HG03025 (cell line): Measurements from ENCODE around the gene IL17RC.

ENCODE experiments used
- ATAC-seq: cut with Tn5 transposase; IDR thresholded peaks from one replicate; pipeline ENCODE4 v1.9.1; 2021; ENCODE audit warnings: mild to moderate bottlenecking, moderate library complexity; ENCODE audit not compliant: unreplicated experiment, low FRiP score

Gene IL17RC

DNA sequence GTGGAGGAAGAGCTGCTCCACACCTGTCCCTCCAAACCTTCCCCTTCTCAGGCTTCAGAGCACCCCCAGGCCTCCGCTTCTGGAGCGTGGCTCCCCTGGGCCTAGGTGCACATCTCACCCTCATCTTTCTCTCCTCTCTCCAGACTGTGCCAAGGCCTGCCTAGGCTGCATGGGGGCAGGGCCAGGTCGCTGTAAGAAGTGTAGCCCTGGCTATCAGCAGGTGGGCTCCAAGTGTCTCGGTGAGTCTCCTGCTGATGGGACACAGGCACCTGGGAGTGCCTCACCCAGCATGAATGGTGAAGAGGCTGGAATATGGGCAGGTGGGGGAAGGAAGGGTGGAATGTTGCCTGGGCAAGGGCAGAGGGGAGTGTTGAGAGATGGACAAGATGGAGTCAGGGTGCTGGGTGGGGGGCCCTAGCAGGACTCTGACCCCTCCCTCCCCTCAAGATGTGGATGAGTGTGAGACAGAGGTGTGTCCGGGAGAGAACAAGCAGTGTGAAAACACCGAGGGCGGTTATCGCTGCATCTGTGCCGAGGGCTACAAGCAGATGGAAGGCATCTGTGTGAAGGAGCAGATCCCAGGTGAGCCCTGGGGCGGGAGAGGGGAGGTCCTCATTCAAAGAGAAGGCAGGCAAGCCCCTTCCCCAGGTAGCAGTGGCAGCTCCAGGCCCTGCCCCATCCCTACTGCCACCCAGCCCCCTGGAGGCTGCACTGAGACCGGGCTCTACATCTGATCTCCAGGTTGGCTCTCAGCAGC lies 26.2 kb downstream of the IL17RC start:
- no peak for ATAC-seq

DNA sequence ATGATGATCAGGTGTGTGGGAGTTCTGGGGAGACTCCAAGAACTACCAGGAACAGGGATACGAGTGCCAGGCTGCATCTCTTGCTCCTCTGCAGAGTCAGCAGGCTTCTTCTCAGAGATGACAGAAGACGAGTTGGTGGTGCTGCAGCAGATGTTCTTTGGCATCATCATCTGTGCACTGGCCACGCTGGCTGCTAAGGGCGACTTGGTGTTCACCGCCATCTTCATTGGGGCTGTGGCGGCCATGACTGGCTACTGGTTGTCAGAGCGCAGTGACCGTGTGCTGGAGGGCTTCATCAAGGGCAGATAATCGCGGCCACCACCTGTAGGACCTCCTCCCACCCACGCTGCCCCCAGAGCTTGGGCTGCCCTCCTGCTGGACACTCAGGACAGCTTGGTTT lies 27.4 kb downstream of the IL17RC start:
- no peak for ATAC-seq

DNA sequence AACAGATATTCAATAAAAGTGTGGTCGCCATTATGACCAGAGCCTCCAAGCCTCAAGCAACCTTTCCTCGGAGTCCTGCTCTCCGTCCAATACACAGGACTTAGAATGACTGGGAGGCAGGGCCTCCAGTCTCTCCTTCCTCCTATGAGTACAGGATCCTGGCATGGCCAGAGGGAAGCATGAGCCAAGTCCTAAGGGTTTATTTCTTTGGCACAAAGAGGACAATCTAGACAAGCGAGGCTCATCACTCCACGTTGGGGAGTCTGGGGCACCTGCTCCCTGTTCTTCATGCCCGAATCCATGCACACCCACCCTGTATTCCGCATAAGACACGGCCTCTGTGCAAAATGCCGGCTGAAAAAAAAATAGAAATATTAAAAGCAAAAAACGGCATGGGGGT lies 28.5 kb downstream of the IL17RC start:
- no peak for ATAC-seq

DNA sequence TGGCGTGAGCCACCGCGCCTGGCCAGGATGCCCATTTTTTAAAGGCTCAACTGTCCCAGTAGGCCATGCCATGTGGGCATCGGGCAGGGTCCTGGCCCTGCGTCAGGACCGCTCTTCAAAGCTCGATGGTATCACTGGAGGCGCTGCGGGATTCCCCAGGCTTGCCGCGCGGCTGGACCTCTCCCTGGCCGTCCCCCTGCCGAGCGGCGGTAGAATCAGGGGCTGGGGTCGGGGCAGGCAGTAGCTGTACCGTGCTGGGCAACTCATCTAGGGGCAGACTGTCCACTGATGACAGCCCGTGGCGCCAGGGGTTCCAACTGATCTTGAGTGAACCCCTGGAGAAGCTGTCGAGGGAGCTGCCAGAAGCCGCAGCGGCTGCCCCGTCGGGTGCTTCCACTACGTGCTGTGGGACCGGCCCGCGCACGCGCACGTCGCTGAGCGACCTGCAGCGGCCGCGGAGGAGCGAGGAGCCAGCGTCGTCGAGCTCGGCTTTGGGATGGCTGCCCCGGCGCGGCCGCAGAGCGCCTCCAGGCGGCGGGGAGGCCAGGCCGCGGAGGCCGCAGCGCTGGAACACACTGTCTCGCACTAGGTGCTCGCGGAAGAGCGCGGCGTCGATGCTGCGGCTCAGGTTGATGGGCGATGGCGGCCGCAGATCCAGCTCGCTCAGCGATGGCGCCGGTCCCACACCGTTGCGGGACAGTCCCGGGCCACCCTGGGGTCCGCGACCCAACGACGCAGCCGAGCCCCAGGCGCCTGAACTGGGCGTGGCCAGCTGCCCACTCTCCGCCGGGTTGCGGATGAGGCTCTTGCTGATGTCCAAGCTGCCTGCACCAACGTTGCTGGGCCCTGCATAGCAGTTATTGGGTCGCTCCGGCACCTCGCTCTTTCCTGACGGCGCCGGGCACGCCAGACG lies 29.5 kb downstream of the IL17RC start:
- no peak for ATAC-seq

DNA sequence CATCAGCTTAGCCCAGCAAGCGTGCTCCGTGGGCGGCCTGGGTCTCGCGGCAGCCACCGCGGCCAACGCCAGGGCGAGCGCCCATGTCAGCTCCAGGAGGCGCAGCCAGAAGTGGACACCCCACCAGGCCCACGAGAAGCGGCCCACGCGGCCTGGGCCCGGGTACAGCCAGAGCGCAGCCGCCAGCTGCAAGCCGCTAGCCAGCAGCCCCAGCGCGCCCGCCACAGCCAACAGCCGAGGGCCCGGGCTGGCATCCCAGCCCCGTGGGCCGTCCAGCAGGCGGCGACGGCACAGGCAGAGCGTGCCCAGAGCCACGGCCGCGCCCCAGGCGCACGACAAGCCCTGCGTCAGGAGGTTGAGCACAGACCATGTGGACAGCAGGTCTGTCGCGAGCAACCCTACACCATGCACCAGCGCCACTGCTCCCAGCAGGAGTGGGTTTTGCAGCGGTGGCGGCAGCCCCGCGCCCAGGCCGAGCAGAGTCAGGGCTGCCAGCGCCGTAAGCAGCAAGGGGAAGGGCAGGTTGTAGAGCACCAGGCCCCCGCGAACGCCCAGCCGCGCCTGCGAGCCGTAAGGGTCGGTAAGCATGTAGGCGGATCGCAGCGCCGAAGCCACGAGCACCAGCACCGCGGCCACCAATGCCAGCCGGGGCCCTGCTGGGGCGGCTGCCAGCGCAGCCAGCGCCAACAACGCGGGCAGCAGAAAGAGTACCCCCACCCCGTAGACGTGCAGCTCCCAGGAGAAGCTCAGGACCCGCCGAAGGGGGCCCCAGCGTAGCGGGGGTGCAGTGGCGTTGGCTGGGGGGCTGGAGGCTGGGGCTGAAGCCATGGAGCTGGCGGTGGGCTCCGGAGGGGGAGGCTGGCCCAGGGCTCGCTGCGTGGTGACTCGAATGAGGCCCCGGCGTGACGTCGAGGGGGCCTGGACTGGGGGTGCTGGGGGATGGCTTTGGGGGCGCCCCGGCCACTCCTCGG lies 30.4 kb downstream of the IL17RC start:
- ATAC-seq: no peak

DNA sequence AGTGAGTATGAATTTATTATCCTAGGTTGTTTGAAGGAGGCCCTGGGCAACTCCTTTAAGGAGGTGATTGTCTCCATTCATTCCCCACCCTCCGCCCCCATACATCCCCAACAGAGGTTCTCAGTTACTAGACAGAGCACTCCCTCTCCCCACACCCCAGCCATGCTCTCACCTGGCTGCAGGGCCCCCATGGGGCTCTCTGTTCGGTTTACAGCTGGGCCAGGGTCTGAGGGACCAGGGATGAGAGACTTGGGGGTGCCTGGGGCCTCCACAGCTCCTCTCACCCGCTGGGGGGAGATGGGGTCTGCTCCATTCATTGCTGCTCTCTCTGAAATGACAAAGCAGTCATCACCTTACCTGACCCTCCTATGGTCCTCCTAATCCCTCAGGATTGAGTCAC lies 31.7 kb downstream of the IL17RC start:
- ATAC-seq: no peak

DNA sequence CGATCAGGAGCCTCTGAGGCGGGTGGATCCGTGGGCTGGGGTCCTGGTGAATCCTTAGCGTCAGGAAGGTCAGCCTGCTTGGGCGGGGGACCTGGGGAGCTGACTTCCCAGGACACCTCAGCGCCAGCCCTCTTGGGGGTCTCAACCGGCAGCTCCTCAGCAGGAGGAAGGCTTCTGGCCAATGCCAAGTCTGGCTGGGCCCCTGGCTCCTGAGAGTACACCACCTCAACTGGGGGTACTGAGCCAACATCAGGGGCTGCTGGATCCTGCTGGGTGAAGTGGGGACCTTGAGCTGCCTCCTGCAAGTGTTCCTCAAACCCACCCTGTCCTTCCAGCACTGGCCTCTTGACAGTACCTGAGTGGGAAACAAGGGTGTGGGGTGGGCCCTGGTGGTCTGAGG lies 32.2 kb downstream of the IL17RC start:
- ATAC-seq: no peak

DNA sequence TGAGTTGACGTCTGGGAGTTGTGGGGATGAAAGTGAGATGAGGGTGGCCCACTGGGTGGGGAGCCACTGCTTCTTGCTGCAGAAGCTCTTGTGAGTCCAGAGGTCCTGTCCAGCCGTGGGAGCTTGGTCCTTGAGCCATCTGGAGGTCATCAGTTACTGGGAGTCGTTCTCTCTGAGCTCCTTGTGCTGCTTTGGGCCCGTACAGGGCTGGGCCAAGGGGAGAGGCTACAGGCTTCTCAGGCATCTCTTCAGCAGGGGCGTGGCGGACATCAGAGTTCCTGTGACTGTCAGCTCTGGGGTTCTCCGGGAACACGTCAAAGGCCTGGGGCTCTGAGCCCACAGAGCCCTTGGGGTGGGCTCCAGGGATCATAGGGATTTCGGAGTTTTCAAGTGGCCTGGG lies 32.7 kb downstream of the IL17RC start:
- no peak for ATAC-seq

DNA sequence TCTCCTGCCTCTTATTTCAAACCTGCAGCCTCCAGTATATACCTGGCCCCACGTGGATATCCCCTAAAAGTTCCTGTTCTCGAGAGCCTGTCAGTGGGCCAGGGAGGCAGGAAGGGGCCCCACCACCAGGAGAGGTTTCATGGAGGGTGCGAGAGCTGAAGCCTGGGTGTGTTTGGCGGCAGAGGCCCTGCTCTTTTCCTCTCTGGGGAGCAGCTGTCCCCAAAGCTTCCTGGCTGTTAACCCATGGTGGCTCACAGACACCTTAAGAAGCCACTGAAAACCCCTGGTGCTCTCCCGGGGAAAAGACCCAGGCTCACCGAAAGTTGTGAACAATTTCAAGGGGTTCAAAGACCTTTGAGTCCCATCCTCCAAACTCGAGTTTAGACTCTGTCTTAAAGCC lies 34.2 kb downstream of the IL17RC start:
- no peak for ATAC-seq

DNA sequence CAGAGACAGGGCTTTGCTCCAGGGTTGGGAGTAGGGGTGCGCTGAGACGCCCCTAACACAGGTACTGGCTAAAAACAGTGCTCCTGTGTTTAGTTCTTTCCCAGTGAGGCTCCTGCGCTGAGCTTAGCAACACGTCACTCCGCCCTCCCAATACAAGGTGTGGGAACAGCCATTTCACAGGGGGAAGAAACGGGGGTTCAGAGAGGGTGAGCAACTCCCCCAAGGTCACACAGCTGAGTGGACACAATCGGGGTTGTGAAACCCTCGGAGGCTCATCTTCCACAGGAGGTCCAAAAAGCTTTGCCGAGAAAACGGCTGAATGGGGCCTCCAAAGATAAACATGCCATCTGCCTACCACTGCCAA lies 34.7 kb downstream of the IL17RC start:
- ATAC-seq: no peak

DNA sequence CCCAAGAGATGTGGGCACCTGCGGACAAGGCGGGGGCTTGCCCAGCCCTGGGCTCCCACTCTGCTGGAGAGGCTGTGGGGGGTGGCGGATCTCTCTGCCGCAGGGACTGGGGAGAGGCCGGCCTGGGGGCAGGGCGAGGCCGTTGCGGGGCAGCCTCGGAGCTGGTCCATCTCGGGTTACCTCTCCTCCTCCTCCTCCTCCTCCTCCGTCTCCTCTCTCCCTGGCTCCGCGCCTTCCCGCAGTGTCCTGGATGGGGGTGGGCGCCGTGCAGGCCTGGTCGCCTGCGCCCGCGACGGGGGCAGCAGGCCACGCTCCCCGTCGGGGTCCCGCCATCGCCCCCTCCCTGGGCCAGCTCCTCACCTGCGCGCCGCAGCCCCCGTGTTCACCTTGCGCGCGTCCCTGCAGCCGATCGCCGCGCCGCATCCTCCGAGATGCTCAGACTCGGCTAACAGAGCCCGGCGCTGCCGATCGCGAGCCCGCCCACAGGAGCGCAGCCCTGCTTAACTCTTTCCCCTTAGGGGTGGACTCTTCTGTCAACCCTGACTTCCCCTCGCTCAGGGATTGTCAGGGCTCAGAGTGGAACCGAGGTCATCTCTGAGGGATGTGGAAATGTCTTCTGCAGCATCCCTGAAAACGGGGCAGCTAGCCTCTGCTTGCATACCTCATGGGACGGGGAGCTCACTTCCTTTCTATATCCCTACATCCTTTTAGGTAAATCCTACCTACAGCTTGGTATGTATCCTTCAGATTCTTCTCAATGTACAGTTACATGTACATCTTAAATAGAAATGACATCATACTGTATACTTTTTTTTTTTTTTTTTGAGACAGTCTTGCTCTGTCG lies 35.3 kb downstream of the IL17RC start, which contains the start of gene PRRT3:
Gene PRRT3, minus strand, starts transcription at position 447 of the 844 bp plus-strand sequence. CDS start 2,293 bp downstream, outside the sequence.
- no peak for ATAC-seq

DNA sequence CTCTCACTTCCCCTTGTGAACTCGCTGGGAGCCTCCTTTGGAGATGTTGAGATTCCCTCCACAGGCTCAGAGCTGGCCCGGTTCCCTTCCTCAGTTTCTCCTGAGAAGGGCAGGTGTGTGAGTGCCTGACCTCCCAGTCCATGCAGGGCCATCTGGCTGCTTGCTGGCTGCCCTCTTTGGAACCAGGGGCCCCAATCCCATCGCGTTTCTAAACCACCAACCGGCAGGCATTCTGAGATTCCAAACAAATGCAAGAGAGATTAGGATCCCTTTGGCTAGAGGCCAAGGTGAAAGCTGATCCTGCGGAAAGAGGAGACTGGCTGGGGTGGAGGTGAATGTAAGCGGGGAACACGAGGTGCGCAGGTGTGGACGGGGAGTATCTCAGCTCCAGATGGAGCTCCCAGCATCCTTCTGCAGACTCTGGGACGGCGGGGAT lies 38.2 kb downstream of the IL17RC start:
- no peak for ATAC-seq

DNA sequence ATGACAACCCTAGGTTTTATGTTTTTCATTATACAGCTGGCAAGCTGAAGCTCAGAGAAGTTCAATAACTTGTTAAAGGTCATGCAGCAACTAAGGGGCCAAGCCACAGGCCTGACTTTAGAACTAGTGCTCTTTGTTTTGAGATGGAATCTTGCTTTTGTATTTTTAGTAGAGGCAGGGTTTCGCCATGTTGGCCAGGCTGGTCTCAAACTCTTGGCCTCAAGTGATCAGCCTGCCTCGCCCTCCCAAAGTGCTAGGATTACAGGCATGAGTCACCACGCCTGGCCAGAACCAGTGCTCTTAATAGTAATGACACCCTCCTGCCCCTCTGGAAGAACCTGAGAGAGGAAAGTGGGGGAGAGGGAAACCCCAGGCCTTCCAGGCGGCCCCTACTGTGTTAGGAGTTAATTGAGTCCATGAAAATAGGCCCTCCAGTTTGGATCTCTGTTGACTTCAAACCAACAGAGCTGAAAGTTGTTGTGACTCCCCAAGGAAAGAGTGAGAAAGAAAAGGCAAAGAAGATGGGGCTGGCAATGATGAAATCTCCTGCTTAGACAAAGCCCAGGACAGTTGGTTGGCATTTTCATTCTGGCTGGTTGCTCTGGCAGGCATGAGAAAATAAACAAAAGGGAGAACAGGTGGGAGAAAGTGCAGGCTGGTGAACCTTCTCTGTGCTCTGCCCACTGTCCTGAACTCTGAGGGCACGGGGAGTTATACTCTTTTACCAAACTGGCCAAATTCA lies 38.9 kb downstream of the IL17RC start:
- ATAC-seq: no peak

DNA sequence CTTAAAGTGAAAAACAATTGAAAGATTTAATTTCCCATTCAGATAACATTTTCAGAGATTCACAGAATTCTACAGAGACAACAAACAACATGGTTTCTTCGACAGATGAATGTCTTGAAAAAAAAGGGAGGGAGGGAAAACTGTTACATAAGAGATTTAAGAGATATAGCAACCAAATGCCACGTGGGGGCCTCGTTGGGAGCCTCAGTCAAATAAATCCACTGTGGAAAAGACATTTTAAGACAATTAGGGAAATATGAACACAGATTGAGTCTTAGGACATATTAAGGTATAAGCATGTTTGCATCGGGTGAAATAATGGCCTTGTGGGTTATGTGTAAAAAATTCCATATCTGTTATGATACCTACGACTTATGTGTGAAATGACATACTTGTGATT lies 40.3 kb downstream of the IL17RC start:
- no peak for ATAC-seq

DNA sequence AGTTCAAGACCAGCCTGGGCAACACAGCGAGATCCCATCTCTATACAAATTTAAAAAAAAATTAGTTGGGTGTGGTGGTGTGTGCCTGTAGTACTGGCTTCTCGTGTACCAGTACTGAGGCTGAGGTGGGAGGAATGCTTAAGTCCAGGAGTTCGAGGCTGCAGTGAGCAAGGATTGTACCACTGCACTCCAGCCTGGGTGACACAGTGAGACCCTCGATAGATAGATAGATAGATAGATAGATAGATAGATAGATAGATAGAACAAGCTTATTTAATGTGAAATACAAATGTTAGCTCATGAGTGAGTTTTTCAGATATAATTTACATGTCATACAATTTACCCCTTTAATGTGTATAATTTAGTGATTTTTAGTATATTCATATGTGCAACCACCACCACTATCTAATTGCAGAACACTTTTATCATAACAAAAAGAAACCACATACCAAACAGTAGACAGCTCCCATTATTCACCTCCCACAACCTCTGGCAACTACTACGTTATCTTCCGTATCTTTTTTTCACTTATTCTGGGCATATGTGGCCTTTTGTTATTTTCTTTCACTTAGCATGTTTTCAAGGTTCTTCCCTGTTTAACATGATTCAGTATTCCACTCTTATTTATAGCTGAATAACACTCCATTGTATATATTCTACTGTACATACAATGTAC lies 48.4 kb downstream of the IL17RC start:
- no peak for ATAC-seq

DNA sequence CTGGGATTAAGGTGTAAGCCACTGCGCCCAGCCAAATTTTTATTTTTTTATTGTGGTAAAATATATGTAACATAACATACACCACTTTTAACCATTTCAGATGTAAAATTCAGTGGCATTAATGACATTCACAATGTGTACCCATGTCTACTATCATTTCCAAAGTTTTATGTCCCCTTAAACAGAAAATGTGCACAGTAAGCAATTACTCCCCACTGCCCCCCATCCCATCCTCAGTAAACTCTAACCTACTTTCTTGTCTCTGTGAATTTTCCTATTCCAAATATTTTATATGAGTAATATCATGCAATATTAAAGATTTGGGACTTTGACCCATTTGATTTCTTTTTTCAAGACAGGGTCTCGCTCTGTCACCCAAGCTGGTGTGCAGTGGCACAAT lies 49.9 kb downstream of the IL17RC start:
- ATAC-seq: no peak

DNA sequence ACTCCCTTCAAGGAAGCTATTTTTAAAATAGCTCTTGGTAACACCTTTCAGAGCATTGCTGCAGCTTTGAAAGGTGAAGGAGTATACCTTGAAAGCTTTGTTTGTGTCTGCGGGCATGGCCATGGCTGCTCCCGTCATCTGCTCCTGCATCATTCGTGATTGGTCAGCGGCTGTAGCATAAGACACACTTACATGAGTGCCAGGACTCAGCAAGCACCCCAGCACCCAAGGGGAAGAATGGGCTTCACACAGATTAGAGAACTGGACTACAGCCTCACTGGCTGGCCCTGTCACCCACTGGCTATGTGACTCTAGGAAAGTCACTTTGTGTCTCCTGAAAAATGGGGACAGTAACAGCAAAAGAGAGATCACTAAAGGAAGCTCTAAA lies 52.7 kb downstream of the IL17RC start:
- no peak for ATAC-seq

DNA sequence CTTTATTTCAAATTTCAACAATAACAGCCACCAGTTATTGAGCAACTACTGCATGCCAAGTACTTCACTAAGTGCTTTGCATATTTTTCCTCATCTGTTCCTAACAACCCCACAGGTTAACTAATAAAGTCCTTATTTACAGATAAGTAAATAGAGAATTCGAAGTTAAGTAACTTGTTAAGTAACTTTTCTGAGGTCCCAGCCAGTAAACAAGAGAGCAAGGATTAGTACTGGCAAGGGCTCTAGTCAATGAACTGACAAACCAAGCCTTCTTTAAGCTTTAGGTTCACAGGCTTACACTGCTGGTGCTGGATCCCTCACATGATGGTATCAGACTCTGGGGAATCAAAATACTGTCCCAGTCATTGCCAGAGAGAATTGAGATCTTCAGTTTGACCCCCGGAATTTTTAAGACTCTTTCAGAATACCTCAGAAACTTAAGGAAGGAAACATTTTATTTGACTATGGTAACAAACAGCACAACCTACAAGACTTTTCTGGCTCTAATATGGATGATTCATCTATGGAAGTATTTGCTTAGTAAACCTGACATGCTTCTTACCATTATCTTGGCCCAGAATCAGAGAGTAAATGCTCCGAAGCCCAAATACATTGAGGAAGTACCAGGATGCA lies 53.2 kb downstream of the IL17RC start:
- no peak for ATAC-seq
